ENCODE measurements around the gene RAP2C.
A peak's percentile ranks its signal among the peaks of the same experiment; 100 is the strongest.

Gene RAP2C

DNA sequence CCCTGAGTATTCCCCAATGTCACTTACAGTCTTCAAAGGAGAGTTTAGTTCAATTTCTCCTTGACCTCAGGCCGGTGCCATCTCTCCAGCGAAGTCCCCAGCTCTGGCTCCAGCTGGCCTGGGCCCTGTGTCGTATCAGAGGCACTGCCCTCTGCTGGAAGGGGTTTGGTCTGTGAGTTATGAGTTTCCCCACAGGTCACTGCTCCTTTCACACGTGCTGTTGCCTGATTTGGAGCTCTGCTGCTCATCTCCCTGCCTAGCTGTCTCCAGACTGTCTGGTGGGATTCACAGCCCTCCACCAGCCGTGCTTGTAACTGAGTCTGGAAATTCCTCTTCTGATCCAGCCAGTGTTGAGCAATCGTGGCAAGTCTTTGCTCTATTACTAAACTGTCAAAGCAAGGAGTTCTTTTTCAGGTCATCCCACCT lies at the start of gene RAP2C:
Gene RAP2C, minus strand, starts transcription at position 105 of the 426 bp plus-strand sequence. CDS start 2,179 bp downstream, outside the sequence.
- DNase-seq: peak; percentile 76

DNA sequence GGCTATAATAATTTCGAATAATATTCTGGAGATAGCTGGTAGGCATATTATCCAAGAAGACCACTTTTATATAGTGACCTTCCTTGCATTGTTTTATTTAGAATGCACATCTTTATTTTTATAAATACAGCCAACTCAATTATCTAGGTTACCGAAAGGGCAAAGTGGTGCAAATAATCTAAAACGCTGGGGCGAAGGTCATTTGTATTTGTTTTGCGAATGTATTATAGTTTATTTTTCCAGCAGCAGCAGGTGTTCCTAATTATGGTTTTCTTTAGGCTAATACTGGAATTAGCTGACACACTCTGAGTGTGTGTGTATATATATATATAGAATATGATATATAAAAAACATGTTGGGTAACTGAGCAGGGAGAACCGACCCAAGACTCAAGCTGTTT lies 48.1 kb upstream of the RAP2C start:
- DNase-seq: no peak

DNA sequence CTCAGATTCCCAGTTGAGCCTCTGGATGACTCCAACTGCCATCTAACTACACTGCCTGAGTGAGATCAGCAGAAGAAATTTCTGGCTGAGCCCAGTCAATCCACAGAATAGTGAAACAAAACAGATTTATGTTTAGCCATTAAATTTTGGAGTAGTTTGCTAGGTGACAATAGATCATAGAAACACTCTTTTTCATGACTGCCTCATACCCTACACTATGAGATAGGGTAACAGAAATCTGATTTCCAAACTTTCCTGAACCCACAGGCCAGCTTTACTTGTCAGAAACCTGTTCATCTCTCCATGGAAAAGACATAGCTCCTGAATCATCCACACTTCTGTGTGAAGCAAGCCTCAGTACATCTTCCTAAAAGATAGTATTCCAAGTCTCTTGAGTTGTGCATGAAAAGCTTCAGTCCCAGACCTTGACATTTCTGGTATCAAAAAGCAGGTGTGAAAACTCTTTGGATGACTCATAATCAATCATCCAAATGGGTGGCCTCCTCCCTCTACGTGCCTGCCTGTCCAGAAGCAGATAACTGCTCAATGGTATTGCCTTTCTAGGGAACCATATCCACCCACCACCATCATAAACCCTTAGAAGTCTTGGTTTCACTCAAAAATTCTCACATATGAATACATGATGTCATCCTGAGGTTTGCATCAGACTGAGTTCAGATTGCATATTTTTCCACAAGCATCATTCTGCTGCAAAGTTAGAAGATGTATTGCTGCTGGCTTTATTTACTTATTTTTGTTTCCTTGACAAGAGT lies 47.5 kb upstream of the RAP2C start:
- no peak for DNase-seq

DNA sequence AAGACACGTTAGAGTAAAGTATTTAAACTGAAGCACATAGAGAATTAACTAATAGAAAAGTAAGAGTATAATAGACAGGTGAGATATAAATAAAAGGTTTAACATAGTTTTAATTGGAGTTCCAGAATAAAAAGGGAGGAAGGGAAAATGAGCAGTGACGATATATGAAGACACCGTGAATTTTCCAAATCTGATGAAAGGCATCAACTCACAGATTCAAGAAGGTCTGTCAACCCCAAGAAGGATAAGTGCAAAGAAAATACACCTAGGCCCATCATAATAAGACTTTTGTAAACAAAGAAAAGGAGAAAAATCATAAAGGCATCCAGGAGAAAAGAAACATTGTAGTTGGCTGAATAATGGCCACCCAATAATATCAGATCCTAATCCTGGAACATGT lies 43.9 kb upstream of the RAP2C start:
- DNase-seq: no peak

DNA sequence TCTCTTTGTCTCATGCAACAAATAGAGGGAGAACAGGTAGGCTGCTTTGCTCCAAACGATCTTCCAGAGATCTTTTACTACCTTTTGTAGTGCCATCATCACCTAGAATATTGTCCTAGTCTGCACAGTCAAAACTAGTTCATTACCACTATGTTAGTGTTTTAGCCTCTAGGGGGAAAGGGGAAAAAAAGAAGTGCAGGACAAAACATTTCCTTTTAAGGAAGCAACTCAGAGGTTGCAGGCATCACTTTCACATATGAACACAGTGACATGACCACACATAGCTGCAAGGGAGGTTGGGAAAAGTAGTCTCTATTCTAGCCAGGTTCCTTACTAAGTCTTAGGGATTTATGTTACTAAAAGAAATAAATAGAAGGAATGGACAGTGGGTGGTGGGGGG lies 39.3 kb upstream of the RAP2C start:
- DNase-seq: no peak

DNA sequence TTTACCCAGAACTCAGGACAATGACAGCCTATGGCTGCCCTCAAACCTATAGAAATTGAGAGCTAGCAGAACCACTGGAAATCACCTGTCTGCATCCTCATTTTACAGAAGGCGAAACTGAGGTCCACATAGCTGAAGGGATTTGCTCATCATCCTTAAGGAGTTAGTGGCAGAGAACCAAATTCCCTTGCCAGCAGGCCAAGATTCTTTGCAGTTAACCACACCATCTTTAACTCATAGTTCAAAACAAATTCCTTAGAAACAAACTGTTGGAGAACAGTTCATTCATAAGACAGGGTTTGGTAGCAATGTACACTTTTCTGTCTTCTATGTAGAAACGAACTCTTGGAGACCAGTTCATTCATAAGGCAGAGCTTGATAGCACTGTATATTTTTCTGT lies 37.9 kb upstream of the RAP2C start:
- no peak for DNase-seq

DNA sequence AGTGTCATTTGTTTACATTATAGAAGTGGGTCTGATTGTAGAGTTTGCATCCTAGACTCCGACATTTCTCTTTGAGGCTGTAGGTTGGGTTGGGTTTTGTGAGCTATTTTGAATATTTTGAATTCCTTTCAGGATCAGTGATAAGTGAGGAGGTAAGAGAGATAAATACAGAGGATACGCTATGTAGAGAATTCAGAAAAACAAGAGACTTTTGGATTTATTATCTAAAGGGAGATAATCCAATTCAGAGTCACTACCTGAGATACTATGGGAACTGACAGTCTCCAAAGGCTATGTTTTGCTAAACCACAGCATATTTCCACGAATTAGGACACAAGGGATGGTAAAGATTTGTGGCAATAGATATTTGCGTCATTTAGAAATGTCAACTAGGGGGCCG lies 16.9 kb upstream of the RAP2C start:
- no peak for DNase-seq

DNA sequence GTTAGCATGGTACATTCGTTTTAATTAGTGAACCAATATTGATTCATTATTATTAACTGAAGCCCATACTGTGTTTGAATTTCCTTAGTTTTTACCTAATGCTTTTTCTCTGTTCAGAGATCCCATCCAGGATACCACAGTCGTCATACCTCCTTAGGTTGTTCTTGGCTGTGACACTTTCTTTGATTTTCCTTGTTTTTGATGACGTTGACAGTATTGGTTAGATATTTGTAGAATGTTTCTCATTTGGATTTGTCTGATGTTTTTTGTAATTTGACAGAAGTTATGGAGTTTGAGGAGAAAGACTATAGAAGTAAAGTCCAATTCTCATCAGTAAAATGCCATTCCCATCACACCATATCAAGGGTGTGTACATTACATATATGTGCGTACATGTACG lies 16.2 kb upstream of the RAP2C start:
- no peak for DNase-seq

DNA sequence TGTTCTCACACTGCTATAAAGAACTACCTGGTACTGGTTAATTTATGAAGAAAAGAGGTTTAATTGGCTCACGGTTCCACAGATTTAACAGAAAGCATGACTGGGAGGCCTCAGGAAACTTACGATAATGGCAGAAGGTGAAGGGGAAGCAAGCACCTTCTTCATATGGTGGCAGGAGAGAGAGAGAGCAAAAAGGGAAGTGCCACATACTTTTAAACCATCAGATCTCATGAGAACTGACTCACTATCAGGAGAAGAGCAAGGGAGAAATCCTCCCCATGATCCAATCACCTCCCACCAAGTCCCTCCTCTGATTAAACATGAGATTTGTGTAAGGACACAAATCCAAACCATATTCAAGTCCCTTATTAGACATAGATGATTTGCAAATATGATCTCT lies 12.3 kb upstream of the RAP2C start:
- DNase-seq: no peak

DNA sequence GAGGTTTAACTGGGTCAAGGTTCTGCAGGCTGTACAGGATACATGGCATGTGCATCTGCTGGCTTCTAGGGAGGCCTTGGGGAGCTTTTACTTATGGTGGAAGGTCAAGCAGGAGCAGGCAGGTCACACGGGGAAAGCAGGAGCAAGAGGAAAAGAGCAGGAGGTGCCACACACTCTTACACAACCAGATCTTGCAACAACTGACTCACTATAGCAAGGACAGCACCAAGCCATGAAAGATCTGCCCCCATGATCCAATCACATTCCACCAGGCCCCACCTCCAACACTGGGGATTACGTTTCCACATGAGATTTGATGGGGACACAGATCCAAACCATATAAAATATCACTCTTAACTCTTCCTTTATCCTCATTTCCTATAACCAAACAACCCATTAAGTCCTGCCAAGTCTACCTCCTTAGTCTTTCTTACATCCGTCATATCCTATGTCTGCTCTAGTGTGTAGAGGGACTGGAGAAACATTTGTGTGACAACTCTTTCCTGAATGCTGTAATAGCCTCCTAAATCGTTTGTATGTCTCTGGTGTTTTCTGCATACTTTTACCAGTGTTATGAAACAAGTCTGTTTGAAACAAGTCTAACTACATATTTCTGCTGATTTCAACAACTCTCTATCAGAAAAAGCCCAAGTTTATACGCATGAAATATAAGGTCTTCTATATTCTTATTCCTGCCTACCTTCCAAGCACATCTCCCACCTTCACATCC lies 8.3 kb upstream of the RAP2C start:
- no peak for DNase-seq

DNA sequence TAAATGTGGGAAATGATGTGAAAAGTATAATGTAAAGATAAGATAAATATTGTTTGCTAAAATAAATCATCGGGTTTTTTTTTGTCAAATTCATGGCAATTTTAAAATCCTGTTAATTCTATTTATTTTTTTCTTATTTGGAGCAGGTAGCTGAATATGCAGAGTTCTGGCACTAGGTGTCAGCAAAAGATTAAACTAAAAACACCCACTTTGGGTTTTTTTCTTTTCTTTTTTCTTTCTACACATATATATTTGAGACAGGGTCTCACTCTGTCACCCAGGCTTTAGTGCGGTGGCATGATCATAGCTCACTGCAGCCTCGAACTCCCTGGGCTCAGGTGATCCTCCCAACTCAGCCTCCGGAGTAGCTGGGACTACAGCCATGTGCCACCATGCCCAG lies 6.9 kb upstream of the RAP2C start:
- no peak for DNase-seq

DNA sequence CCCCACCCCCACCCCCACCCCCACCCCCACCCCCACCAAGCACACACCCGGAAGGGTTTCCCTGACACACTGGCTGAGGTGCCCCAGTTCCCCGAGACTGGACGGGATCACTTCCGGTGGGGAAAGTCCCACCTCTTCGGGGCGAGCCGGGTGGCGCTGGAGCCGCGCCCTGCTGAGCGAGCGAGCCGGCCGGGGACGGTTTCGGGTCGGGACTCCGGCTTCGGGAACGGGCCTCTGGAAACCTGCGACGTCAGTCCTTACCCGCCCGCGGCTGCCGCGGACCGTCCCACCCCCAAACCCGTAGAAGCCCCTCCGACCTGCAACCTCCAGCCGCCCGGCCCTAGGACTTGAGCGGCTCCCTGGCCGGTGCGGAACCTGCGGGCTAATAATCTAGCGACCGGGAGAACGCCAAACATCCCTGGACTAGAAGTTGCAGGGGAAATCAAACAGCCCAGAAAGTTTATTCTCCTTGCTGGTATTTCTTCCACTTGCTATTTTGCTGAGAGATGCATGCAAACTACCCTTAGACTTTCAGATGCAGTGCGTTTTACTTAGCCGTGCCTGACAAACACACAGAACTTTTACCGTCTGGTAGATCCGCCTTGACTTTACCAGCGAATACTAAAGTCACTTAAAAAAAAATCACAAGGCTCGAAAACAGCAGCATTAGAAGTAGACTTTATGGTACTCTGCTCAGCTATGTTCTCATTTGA lies 991 bp downstream of the RAP2C start:
- peak; percentile 49 for DNase-seq

DNA sequence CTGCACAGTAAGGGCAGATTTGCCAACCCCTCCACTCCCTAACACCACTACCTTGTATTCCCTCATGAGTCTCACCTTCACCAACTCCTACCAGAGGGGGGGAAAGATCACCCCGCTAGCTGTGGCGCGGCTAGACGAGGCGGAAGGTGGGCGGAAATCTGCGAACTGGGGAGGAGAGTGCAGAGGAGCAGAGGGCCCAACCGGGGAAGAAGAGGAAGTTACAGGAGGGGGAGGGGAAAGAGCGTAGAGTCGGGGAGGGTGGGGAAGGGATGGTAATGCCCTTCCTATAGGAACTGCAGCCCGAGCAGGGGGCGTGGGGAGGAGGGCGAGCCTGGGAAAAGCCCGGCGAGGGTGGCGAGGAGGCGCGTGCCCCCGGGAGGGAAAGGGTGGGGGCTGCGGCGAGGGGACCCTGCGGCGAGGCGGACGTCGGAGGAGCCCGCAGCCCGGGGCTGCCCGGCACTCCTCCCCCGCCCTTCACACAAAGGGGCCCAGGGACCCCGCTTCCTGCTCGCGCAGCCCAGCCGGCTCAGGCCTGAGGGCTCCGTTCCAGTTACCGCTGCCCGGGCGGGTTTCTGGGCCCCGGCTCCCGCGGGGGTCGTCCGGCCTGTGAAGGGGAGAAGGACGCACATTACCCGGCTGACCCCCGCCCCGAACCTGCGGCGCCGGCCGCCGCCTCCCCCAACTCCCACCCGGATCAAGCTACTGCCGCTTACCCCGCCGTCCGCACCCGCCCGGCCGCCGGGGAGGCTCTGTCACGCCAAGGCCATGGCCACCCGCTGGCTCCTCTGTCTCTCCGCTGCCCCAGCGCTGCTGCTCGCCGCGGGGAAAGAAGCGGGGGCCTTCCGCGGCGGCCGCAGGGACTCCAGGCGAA lies 1.8 kb downstream of the RAP2C start:
- DNase-seq: peak; percentile 28

DNA sequence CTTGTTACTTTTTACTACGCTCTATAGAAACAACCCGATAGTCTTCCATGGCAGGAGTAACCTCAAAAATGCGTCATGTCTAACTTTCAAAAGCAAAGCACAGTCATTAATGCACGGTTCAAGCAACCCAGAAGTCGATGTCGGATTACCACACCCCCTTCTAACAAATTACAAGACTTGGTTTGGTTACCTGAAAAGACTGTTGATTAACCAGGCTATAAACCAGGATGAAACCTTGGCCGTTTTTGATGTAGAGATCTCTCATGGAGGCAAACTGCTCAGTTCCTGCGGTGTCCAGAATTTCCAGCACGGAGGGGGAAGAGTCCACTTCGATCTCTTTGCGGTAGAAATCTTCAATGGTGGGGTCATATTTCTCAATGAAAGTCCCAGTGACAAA lies 2.4 kb downstream of the RAP2C start:
- DNase-seq: no peak

DNA sequence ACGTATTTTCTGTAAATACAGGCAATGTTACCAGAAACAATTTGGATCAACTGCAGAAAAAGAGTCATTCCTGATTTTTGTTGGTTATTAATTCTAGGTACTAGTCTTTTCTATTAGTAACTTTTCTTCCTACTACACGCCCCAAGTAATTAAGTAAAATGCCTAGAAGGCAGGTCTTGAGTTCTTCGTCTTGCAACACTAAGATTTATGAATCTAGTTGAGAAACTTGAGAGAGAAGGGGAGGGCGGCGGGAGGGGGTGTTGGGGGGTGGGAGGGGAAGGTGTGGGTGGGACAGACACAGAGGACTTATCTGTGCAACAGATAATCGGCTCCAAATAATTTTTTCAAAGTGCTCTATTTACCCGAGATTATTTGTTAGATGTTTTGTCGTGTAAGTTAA lies 3.0 kb downstream of the RAP2C start:
- DNase-seq: no peak

DNA sequence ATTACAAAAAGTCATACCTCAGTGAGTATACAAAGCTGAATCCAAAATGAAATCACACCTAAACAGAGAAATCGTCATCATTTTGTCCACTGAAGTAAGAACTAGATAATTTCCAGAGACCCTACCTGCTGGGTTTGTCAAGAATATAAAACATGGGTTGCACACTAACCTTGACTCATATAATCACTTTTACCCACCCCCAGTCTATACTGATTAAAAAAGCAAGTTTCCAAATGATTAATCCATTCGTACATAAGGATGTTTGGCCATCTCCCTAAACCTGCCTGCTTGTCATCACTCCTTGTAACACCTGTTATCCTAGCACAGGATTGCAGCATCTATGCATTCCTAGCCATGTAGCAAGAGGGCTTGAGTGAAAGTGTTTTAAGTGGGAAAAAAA lies 4.7 kb downstream of the RAP2C start:
- no peak for DNase-seq

DNA sequence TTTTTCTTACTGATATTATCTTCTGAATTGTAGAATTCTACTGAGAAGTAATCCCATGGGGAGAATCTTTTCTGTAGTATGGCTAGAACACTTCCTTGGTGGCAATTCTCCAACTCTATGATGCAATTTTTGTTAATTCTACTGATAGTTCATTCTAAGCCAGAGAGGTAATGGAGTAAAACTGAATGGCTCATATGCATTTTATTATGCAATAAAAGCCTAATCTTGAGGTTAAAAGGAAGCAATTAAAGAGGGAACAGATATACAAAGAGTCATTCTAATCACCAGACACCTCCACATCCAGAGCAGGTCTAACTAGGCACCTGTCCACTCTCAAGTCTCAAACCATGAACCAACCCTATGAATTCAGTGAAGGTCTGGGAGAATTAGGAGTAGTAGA lies 9.7 kb downstream of the RAP2C start:
- DNase-seq: no peak

DNA sequence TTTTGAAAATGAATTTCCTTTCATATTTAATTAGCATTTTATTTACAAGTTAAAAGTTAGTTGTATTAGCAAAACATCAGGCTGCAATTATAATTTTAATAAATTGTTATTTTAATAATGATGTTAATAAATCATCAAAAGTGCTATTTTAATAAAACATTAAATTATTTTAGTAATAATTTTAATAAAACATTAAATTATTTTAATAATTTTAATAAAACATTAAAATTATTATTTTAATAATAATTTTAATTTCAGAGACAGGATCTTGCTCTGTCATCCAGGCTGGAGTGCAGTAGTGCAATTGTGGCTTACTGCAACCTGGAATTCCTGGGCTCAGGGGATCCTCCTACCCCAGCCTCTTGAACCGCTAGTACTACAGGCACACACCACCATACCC lies 10.8 kb downstream of the RAP2C start:
- DNase-seq: no peak

DNA sequence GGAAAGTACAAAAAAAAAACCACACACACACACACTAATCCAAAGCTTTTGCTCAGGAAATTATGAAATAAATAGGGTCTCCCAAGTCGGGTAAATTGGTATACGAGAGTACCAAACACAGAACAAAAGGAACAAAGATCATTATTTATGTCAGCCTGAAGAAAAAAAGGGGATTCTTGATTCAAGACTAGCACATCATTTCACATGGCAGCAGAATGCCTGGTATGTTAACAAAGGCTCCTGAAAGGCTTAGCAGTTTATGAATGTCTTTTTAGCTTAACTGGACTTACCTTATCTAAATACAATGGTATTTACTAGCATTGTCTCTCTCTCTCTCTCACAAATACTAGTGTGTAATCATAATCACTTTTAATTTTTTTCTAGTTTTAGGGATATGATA lies 11.3 kb downstream of the RAP2C start:
- DNase-seq: no peak

DNA sequence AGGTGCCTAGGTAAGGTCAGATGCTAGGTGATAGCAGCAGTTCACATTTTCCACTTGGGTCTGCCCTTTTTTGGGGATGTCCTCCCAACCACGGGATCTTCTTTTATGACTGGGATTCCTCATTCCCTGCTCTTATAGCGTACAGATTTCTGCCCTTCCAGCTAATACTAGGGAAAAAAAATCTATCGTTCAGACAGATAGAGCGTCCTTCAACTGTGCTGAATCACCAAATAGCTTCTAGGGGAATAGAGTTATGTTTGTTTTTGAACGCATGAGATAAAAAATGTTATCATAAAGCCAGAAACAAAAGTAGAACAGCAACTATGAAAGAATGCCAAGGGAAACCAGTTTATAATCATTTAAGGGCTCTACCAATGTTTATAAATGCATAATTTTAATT lies 13.0 kb downstream of the RAP2C start:
- DNase-seq: no peak

DNA sequence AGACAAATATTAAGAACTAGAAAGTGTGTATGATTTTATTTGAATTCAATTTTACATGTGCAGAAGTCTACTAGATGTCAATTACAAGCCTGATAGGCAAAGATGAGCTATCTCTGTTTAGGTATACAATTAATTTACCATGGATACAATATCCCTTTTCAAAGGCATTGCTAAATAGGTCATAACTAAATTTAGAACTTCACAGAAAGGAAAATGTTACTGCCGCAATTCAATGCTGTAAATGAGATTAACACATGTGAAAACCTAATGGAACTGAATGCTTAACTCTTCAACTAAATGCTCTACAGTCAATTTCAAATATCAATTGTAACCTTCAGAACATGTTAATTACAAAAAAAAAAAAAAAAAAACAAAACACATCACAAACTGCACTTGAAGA lies 14.6 kb downstream of the RAP2C start:
- no peak for DNase-seq

DNA sequence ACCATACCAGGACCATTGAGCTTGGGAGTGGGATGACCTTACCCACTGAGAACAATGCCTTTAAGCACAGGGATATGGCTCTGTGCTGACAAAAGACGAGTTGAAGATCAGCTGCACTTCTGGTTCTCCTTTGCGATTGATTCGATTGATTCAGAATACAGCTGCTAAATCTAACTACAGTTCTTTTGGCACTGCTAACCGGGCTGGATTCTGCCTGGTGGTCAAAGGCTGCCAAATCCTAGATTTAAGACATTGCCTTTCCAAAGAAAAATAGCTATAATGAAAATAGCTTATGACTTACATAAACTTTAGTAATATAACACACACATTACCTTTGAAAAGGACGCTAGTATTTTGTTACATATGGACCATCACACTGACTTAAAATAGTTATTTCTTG lies 18.3 kb downstream of the RAP2C start:
- no peak for DNase-seq

DNA sequence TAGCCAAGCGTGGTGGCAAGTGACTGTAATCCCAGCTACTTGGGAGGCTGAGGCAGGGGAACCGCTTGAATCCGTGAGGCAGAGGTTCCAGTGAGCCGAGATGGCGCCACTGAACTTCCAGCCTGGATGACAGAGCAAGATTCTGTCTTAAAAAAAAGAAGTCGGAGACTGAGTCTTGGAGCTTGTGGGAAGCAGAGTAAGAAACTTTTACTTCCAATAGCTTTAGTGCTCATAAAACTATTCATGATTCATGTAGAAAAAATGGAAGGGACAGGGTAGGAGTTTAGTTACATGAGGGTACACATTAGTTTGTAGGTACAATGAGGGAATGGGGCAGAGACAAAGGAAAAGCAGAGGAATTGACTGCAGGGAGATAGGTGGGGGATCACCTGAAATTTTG lies 19.3 kb downstream of the RAP2C start:
- no peak for DNase-seq

All from 8988T (cell line).